Left lung (tissue), 10 donors: ENCODE data around the gene TASOR2. TPM values are rescaled to one million over a fixed set of nuclear protein-coding genes. Genes with fewer than 3 reads are reported as not detected.

Experiments used
- ATAC-seq: fragments of 200-7000 bp; cut with Tn5 transposase; one replicate; pipeline ENCODE4 v1.9.1; 2020; ENCODE audit warnings: moderate library complexity
- DNase-seq, 4 donors: peaks; one replicate each; pipeline ENCODE4 v3.0.0-alpha.2; 2013 to 2020
- H3K27ac ChIP-seq, 2 donors: fragments of 200-600 bp; sonication (generic) in 1 of 2; one replicate each; pipeline versions ENCODE4 v1.5.0 to v1.8.0; 2020 to 2021
- H3K27me3 ChIP-seq, 2 donors: fragments of 200-600 bp; sonication (generic) in 1 of 2; one replicate each; pipeline versions ENCODE4 v1.5.0 to v1.8.0; 2020 to 2021
- H3K36me3 ChIP-seq, 2 donors: fragments of 200-600 bp; sonication (generic) in 1 of 2; one replicate each; pipeline versions ENCODE4 v1.5.0 to v1.8.0; 2020 to 2021
- H3K4me1 ChIP-seq, 2 donors: fragments of 200-600 bp; one replicate each; pipeline ENCODE4 v1.8.0; 2021
- H3K4me3 ChIP-seq, 2 donors: fragments of 200-600 bp; sonication (generic) in 1 of 2; one replicate each; pipeline versions ENCODE4 v1.5.0 to v1.8.0; 2020 to 2021; ENCODE audit warnings: mild to moderate bottlenecking in 1 of 2
- H3K9me3 ChIP-seq, 2 donors: fragments of 200-600 bp; sonication (generic) in 1 of 2; one replicate each; pipeline versions ENCODE4 v1.5.0 to v1.8.0; 2020 to 2021
- intact Hi-C, 2 donors: fragments of 100-400 bp; cut with DNase I; formaldehyde crosslinking; loops; one replicate each; pipeline versions ENCODE4 v1.11.2 to v1.14.2; 2022
- polyA plus RNA-seq, 6 donors: library from polyadenylated mRNA; unstranded; fragments of 120-200 nt; gene quantifications; one replicate each; pipeline ENCODE4 v1.2.1, GENCODE V29; 2013; ENCODE audit not compliant: insufficient read length in 6 of 6
- total RNA-seq, 2 donors: library from RNA; stranded (reverse); fragmentation: NEBNext Ultra II Directional; extraction: Animal tissue kit (Norgen Biotek cat#: 25700); gene quantifications; one replicate each; pipeline ENCODE4 v1.2.1, GENCODE V29; 2021
- TF ChIP-seq, protein P1 (sequence below), 2 donors: fragments of 200-600 bp; sonication (generic) in 1 of 2; IDR thresholded peaks; one replicate each; pipeline versions ENCODE4 v1.5.0 to v1.8.0; 2021; ENCODE audit warnings: antibody characterized with exemption in 2 of 2
- donor health status: DM: no; HTN: yes; CAD: no.
- donor health status: DM: no; HTN: no; CAD: no.

The TASOR2 gene
- total and polyA plus RNA-seq, 8 donors, result 35.5 to 66.5 (median 39.6) TPM

- ATAC-seq (no peak), DNase-seq (no peak)
- intact Hi-C loops, result no loop called here
- no peak overlapping the region for H3K27ac ChIP-seq
- no peak overlapping the region for H3K4me3 ChIP-seq
- peaks cover 0 to 51% of the 10 kb centered on the region in 2 donors for H3K36me3 ChIP-seq
- TF ChIP-seq, protein P1, sequence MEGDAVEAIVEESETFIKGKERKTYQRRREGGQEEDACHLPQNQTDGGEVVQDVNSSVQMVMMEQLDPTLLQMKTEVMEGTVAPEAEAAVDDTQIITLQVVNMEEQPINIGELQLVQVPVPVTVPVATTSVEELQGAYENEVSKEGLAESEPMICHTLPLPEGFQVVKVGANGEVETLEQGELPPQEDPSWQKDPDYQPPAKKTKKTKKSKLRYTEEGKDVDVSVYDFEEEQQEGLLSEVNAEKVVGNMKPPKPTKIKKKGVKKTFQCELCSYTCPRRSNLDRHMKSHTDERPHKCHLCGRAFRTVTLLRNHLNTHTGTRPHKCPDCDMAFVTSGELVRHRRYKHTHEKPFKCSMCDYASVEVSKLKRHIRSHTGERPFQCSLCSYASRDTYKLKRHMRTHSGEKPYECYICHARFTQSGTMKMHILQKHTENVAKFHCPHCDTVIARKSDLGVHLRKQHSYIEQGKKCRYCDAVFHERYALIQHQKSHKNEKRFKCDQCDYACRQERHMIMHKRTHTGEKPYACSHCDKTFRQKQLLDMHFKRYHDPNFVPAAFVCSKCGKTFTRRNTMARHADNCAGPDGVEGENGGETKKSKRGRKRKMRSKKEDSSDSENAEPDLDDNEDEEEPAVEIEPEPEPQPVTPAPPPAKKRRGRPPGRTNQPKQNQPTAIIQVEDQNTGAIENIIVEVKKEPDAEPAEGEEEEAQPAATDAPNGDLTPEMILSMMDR (IDR thresholded peaks at IDR 0.05), result no peak
- no peaks in the 10 kb centered on the region for H3K9me3 ChIP-seq
- H3K4me1 ChIP-seq, result peaks cover 0 to 4% of the 10 kb centered on the region in 2 donors
- H3K27me3 ChIP-seq, result no peaks in the 10 kb centered on the region
Measured at GRCh38 chr10:5640036-5640435, 44.6 kb upstream of the TASOR2 start.

DNA sequence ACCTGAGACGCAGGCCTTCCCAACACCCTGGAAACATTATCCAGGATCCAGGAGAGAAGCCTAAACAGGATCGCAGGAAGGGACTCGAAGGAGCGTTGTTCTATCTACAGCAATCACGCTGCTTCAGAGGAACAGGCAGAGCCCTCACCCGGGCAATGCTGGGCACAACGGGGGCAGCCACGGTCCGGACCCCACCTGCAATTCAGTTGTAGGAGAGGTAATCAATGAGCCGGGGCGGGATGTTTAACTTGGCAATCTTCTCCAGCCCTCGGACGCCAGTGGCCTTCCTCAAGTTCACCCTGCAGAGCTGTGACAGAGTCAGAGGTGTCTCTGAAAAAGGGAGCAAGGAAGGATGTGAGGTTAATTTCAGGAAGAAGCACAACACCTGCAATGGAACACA lies 44.1 kb upstream of the TASOR2 start:
- Histone ChIP-seq H3K4me1 (peaks cover 0 to 4% of the 10 kb centered on the region in 2 donors), H3K4me3 (no peak overlapping the region), H3K9me3 (no peaks in the 10 kb centered on the region), H3K36me3 (peaks cover 0 to 51% of the 10 kb centered on the region in 2 donors), H3K27me3 (no peaks in the 10 kb centered on the region), H3K27ac (no peak overlapping the region)
- intact Hi-C loops, result no loop called here
- DNase-seq (no peak), ATAC-seq (no peak)
- TF ChIP-seq, protein P1 (IDR thresholded peaks at IDR 0.05), result no peak

DNA sequence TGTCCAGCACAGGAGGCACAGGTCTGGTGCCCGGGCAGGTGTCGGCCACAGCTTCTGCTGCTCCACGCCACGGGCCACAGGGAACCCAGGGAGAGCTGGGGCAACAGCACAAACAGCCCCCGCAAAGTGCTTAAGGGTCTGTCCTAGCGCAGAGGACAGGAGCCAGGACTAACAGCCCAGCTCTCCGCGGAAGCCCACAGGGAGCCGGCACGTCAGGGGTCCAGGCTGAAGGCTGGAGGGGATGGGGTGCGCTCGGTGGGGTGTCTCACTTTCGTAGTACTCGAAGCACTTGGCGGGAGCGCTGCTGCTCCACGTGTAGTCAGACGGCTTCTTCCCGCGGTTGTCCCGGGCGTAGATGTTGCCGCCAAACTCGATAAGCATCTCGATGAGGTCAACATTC lies 43.1 kb upstream of the TASOR2 start:
- no peaks in the 10 kb centered on the region for H3K9me3 ChIP-seq
- TF ChIP-seq, protein P1 (IDR thresholded peaks at IDR 0.05), result no peak
- peaks cover 0 to 4% of the 10 kb centered on the region in 2 donors for H3K4me1 ChIP-seq
- no peak overlapping the region for H3K4me3 ChIP-seq
- ATAC-seq (no peak), DNase-seq (no peak)
- peaks cover 0 to 60% of the 10 kb centered on the region in 2 donors for H3K36me3 ChIP-seq
- intact Hi-C loops, result no loop called here
- H3K27ac ChIP-seq, result no peak overlapping the region
- no peaks in the 10 kb centered on the region for H3K27me3 ChIP-seq

DNA sequence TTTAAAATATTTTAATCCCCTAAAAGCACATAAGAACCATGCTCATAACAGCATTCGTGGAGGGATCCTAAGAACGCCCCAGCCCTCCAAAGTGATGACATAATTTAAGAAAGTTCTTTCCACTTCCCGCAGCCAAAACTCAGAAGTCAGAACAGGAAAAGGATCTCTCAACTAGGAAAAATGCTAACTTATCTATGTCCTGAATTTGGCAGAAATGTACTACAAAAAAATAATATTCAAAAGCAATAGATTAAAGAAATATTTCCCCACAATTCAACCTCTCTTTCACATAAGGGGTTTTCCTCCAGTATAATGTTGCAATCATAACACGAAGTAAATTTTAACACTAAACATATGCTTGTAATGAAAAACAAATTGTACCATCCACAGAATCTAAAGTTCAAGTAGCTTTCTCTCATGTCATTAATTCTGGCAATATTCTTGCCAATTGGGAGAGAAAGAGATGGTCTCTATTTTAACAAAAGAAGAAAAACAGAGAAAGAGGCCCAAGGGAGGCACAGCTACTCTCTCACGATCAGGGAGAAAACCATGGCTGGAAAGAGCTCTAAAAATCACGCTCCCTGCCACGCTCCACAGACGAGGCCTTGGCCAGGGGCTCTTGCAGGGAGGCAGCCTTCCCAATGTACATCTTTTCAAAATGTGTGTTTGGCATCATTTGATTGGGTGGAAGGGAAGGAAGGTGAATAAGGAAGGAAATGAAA lies 41.1 kb upstream of the TASOR2 start:
- H3K27ac ChIP-seq, result peak overlapping the region in 1 of 2 donors; percentile 53
- ATAC-seq, result no peak
- no peaks in the 10 kb centered on the region for H3K9me3 ChIP-seq
- H3K4me1 ChIP-seq, result peaks cover 0 to 4% of the 10 kb centered on the region in 2 donors
- DNase-seq, result peak in 1 of 4 donors; percentile 47
- TF ChIP-seq, protein P1 (IDR thresholded peaks at IDR 0.05), result no peak
- H3K36me3 ChIP-seq, result peaks cover 0 to 64% of the 10 kb centered on the region in 2 donors
- no peak overlapping the region for H3K4me3 ChIP-seq
- intact Hi-C loops, result no loop called here
- H3K27me3 ChIP-seq, result no peaks in the 10 kb centered on the region

DNA sequence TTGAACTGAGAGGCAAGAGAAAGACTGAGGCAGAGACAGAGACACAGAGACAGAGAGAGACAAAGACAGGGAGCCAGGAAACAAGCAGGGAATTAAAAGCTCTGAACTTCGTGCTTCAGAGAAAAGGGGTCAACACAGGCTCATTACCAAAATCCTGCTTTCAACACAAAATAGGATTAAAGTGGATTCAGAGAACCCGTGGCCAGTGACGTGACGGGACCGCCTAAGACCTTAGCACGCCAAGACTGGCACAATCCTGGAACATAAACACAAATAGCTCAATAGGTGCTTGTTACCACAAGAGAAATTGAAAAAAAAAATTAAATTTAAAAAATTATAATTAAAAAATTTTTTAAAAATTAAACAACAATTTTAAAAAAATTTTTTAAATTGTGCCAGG lies 39.7 kb upstream of the TASOR2 start:
- ATAC-seq (no peak), DNase-seq (no peak)
- intact Hi-C loops, result no loop called here
- Histone ChIP-seq H3K9me3 (no peaks in the 10 kb centered on the region), H3K36me3 (peaks cover 0 to 61% of the 10 kb centered on the region in 2 donors), H3K27ac (no peak overlapping the region), H3K4me3 (no peak overlapping the region), H3K27me3 (no peaks in the 10 kb centered on the region), H3K4me1 (peaks cover 0 to 4% of the 10 kb centered on the region in 2 donors)
- TF ChIP-seq, protein P1 (IDR thresholded peaks at IDR 0.05), result no peak
